HG03135 (cell line): Measurements from ENCODE around the gene C12orf54.
"Not testable (repeated sequence)": the region's sequence is repeated elsewhere in the genome, so short reads cannot be mapped to it uniquely, and the experiment has no call there.

Experiments used
- ATAC-seq: cut with Tn5 transposase; IDR thresholded peaks from one replicate; pipeline ENCODE4 v1.9.1; 2021; ENCODE audit warnings: mild to moderate bottlenecking, moderate library complexity; ENCODE audit not compliant: unreplicated experiment

Gene C12orf54

DNA sequence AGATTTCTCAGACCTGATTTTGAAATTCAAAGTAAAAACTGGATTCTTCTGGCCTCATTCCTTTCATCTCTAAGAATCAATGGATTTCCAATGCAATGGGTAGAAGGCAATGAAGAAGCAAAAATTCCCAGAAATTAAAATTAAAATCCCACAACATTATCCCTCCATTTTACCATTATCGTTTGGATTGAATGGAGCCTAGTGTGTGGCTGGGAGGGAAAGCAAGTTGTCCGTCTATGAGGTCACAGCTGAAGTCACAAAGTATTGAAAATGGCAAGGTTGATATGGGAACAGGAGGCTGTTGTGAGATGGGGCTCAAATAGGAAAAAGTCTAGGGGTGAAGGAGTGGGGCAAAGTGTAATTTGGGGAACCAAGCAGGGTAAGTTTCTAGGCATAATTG, at the start of gene C12orf54:
Gene C12orf54, plus strand, starts transcription at position 301 of the 400 bp plus-strand sequence. CDS start 799 bp downstream, outside the sequence.
- no peak for ATAC-seq

DNA sequence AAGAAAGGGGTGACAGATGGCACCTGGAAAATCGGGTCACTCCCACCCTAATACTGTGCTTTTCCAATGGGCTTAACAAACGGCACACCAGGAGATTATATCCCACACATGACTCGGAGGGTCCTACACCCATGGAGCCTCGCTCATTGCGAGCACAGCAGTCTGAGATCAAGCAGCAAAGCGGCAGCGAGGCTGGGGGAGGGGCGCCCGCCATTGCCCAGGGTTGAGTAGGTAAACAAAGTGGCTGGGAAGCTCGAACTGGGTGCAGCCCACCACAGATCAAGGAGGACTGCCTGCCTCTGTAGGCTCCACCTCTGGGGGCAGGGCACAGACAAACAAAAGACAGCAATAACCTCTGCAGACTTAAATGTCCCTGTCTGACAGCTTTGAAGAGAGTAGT, 48.3 kb upstream of the C12orf54 start:
- ATAC-seq, result not testable (repeated sequence)

DNA sequence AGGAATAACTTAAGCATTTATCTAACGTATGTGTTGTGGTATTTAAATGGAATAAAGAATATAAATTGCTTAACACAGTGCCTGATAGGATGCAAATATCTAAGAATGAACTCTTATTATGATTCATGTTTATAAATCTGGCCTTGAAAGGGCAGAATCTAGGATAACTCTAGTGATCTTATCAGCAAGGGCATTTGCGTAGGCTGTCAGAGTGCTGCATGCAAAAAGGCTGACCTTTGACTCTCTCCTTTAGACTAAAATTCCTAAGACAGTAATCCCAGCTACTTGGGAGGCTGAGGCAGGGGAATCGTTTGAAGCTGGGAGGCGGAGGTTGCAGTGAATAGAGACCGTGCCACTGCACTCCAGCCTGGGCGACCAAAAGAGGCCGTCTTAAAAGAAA, 41.2 kb upstream of the C12orf54 start:
- no peak for ATAC-seq

DNA sequence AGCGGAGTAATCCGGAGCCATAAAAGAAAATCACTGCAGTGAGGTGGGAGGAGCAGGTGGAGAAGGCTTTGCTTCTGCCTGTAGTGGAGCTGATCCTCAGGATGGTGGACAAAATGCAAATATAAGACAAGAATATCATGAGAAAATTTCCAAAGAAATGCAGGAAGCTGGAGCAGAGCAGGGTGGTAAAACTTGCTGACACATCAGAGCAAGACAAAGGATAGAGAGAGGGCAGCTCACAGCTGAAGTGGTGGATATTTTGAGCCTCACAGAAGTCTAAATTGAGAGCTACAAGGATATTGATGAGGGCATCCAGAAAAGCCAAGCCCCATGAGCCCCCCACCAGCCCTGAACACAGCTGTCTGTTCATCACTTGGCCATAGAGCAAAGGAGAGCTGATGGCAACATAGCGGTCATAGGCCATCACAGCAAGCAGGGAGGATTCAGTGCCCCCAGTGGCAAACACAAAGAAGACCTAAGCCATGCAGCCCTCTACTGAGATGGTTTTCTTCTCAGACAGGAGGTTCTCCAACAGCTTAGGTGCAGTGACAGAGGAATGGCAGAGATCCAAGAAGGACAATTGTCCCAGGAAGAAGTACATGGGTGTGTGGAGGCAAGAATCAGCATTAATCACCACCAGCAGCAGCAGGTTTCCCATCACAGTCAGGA, 40.0 kb upstream of the C12orf54 start:
- ATAC-seq, result no peak

DNA sequence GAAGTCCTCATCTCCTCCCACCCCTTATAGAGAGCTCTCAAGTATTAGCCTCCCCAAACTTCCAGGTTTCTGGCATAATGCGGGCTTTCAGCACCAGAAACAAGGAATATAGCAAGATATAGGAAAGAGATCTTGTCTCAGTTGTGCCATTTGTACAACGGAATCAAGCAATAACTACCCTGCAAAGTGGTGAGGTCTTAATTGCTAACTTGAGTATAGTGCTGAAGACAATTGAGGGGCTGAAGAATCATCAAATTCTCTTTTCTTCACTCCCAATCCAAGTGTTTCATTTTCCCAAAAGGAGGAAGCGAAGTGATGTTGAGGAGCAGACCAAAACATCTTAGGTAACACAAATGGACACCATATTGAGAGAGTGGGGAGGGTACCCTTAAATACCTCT, 36.8 kb upstream of the C12orf54 start:
- ATAC-seq, result no peak

DNA sequence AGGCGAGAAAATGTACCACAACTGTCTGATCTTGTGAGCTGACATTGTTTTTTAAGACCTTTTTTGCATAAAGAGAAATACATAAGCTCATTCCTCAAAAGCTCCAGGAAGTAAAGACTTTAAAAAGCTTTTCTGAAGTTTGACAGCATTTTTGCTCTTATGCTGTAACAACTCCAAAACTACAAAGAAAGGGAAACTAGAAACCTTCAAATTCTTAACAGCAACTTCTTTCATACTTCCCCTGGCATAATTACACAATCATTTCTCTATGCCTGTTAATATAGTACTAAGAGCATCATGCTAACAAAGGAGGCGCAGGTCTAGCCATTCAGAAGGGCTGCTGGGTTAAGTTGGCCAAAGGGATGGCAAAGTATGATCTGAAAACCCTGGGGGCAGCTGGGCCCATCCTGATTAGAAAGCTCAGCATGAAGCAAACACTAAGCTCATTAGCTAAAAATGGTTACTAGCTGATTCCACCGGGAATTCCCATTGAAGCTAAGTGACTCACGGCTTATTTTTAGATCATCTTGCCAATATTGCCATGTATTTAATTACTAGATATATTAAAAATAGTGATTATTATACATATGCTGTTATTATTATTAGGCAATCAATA, 36.0 kb upstream of the C12orf54 start:
- ATAC-seq, result no peak

DNA sequence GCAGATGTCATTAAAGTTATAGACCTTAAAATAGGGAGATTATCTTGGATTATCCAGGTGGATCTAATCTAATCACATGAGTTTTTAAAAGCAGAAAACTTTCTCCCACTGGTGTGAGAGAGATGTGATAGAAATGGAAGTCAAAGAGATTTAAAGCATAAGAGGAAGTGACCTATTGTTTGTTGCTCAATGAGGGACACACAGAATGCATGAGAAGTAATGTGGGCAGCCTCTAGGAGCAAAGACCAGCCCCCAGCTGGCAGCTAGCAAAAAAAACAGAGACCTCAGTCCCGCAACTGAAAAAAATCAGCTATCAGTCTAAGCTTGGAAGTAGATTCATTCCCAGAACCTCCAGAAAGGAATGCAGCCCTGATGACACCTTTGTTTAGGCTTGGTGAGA, 34.5 kb upstream of the C12orf54 start:
- ATAC-seq, result no peak

DNA sequence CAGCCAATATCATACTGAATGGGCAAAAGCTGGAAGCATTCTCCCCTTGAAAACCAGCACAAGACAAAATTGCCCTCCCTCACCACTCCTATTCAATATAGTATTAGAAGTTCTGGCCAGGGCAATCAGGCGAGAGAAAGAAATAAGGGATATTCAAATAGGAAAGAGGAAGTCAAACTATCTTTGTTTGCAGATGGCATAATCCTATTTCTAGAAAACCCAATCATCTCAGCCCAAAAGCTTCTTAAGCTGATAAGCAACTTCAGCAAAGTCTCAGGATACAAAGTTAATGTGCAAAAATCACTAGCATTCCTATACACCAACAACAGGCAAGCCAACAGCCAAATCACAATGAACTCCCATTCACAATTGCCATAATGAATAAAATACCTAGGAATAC, 30.9 kb upstream of the C12orf54 start:
- no peak for ATAC-seq

DNA sequence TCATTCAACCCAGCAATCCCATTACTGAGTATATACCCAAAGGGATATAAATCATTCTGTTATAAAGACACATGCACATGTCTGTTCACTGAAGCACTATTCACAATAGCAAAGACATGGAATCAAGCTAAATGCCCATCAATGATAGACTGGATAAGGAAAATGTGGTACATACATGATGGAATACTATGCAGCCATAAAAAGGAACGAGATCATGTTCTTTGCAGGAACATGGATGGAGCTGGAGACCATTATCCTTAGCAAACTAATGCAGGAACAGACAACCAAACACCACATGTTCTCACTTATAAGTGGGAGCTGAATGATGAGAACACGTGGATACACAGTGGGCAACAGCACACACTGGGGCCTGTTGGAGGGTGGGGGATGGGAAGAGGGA, 29.3 kb upstream of the C12orf54 start:
- not testable (repeated sequence) for ATAC-seq

DNA sequence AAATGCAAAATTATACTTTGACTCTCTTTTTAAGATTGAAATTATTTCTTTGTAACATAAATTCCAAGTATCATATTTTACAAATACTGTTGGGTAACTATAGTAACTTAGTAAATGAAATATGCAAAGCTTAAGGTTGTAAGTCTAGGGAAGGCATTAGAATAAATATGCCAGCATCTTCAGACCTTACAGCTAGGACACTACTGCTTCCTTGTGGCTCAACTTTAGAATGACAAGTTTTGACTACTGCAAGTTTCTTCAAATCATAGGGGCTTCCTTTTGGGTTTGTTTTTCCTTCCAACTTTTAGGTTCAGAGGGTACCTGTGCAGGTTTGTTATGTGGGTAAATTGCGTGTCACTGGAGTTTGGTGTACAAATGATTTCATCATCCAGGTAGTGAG, 27.6 kb upstream of the C12orf54 start:
- ATAC-seq, result no peak

DNA sequence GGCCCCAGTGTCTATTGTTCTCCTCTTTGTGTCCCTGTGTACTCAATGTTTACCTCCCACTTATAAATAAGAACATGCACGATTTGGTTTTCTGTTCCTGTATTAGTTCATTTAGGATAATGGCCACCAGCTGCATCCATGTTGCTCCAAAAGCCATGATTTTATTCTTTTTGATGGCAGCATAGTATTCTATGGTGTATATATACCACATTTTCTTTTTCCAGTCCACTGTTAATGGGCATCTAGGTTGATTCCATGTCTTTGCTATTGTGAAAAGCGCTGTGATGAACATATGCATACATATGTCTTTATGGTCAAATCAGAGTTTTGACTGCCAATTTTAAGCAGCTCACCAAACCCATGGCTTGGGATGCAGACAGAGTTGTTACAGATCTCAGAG, 27.2 kb upstream of the C12orf54 start:
- no peak for ATAC-seq

DNA sequence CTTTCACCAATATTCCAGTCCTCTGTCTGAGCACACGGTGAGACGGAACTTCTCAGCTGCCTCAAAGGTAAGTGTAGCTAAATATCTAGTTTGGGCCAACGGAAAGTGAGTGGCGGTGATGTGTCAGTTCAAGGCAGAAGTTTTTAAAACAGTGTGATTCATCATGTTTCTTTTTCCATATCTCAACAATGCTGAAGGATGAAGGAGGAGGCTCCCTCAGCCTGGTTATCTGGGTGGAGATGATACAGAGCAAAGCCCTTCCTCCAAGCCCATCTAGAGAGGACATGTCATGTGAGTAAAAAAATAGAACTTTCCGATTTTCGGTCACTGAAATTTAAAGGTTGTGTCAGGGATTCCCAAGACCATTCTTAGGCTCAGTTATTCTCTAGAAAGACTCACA, 23.0 kb upstream of the C12orf54 start:
- ATAC-seq, result no peak

DNA sequence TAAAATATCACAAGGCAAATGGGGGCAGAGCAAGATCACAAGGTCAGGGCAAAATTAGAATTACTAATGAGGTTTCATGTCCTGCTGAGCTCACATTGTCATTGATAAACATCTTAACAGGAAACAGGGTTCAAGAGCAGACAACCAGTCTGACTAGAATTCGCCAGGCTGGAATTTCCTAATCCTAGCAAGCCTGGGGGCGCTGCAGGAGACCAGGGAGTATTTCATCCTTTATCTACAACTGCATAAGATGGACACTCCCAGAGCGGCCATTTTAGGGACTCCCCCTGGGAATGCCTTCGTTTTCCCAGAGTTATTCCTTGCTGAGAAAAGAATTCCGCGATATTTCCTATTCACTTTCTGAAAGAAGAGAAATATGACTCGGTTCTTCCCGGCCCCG, 13.3 kb upstream of the C12orf54 start:
- not testable (repeated sequence) for ATAC-seq

DNA sequence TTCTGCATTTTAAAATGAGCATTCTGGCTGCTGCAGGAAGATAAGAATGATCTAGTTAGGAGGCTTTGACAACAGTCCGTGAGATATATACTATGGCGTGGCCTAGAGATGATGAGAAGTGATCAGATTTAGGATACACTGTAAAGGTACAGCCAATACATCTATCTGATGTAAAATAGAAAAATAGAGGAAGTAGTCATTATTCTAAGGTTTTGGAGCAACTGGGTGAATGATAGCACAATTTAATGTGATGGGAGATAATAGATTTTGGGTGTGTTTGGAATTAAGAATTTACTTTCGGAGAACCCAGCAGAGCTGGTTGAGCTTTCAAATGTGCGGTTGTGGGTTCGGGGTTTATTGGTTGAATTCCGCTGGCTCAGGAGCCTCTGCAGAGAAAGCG, 10.0 kb upstream of the C12orf54 start, which contains the start of gene ANP32D:
Gene ANP32D, plus strand, starts transcription at position 301 of the 400 bp plus-strand sequence. CDS start 106 bp downstream, outside the sequence.
- ATAC-seq, result no peak

DNA sequence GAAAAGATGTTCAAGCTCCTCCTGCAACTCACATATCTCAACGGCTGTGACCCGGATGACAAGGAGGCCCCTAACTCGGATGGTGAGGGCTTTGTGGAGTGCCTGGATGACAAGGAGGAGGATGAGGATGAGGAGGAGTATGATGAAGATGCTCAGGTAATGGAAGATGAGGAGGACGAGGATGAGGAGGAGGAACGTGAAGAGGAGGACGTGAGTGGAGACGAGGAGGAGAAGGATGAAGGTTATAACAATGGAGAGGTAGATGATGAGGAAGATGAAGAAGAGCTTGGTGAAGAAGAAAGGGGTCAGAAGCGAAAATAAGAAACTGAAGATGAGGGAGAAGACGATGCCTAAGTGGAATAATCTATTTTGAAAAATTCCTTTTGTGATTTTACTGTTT, 9.2 kb upstream of the C12orf54 start:
- ATAC-seq, result no peak

DNA sequence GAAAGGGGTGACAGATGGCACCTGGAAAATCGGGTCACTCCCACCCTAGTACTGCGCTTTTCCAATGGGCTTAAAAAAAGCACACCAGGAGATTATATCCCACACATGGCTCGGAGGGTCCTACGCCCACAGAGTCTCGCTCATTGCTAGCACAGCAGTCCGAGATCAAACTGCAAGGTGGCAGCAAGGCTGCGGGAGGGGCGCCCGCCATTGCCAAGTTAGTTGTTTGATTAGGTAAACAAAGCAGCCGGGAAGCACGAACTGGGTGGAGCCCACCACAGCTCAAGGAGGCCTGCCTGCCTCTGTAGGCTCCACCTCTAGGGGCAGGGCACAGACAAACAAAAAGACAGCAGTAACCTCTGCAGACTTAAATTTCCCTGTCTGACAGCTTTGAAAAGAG, 7.8 kb upstream of the C12orf54 start:
- not testable (repeated sequence) for ATAC-seq

DNA sequence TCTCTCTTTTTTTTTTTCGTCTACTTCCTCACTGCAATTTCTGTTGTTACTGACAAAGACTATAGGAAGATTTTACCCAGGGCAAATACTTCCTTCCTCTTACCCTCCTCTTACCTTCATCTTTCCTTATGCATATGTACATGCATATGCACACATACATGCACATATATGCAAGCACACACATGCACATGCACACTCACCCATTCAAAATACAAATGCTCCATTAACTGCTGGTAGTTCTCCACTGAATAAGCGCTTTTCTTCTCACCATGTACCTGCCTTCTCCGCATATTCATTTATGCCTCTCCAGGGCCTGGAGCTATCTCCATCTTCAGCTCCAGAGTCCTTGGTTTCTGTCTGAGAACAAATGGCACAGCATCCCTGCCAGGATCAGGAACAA, 632 bp downstream of the C12orf54 start:
- ATAC-seq, result no peak

DNA sequence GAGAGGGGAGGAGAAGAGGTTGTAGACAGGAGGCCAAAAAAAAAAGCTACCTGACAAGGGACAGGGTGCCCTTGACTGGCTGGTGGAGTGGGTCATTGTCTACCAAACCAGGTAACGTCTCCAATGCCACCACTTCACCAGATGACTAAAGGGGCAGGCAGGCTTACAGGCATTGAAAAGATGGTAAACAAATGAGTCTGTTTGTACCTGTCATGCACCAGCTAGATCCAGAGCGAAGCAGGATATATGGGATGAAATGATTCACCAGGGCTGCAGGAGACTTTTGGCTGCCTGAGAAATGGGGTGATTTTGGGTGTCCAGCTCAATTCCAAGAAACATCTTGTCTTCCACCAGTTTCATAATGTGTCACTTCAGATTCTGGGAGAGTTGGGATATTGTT, 4.0 kb downstream of the C12orf54 start:
- ATAC-seq, result no peak

DNA sequence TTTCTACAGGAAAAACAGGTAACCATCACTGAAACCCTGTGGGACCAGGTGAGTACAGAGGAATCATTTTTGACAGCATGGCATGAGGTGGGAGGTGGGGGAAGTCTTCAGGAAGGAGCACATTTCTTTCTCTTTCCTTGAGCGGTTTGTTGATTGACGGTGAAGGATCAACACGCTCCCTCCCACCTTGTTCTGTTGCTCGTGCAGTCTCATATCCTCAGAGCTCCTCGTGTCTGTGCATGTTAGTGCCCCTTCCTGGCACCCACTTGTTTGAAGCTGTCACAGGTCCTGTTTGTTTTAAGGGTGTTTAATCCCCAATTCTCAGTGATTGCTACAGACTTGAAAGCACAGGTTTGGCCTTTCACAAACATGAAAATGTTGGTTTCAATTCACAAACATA, 4.4 kb downstream of the C12orf54 start:
- ATAC-seq, result no peak

DNA sequence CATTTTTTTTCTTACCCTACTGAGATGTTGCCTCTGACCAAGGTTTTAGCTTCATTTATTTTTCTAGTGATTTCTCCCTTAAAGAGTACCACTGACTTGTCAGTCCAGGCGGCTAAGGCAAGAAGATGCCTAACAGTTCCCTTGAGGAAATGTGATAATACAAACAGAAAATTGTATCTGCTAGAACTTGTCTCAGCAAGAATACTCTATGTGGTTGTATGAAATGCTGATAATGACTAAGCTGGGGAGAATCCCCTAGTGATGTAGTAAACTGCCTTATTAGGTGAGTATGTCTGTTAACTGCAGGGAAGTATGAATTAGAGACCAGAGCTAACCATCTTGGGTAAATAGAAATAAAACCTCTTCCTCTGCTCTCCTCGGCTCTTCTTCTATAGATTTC, 6.7 kb downstream of the C12orf54 start:
- peak; percentile 90 for ATAC-seq

DNA sequence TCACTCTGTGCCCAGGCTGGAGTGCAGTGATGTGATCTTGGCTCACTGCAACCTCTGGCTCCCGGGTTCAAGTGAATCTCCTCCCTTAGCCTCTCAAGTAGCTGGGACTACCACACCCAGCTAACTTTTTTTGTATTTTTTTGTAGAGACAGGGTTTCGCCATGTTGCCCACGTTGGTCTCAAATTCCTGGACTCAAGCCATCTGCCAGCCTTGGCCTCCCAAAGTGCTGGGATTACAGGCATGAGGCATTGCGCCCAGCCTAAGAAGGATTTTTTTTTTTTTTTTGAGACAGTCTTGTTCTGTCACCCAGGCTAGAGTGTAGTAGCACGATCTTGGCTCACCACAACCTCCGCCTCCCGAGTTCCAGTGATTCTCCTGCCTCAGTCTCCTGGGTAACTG, 7.2 kb downstream of the C12orf54 start:
- ATAC-seq, result not testable (repeated sequence)

DNA sequence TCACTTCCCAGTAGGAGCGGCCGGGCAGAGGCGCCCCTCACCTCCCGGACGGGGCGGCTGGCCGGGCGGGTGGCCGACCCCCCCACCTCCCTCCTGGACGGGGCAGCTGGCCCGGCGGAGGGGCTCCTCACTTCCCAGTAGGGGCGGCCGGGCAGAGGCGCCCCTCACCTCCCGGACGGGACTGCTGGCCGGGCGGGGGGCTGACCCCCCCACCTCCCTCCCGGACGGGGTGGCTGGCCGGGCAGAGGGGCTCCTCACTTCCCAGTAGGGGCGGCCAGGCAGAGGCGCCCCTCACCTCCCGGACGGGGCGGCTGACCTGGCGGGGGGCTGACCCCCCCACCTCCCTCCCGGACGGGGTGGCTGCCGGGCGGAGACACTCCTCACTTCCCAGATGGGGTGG, 18.0 kb downstream of the C12orf54 start:
- ATAC-seq, result not testable (repeated sequence)

DNA sequence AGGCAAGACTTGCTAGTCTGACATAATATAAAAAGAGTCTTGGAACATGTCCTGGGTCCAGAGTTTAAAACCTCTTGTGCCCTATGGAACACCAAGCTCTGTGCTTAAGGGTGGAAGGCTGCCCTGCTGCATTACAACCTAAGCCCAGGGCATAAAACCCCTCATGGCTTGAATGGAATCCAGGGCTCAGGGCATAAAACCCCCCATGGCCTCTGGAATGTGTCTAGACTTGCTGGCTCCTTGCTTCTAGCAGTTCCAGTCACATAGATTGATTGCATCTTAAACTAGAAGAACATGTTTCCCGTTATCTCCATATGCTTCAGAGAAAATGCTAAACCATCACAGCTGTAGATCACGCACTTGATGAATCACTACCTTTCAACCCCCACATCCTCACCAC, 24.5 kb downstream of the C12orf54 start:
- not testable (repeated sequence) for ATAC-seq
